T-helper 1 cell (primary cell): ENCODE results near the gene SNX33.
"Not testable (repeated sequence)": the region's sequence is repeated elsewhere in the genome, so short reads cannot be mapped to it uniquely, and the experiment has no call there.

Experiments used
- DNase-seq, 5 donors: peaks; one replicate each; pipeline ENCODE4 v3.0.0-alpha.2; 2012 to 2020

SNX33 gene

GRCh38 chr15:75703440-75704262 is 55.9 kb downstream of the SNX33 start:
- DNase-seq, result not testable (repeated sequence)

DNA sequence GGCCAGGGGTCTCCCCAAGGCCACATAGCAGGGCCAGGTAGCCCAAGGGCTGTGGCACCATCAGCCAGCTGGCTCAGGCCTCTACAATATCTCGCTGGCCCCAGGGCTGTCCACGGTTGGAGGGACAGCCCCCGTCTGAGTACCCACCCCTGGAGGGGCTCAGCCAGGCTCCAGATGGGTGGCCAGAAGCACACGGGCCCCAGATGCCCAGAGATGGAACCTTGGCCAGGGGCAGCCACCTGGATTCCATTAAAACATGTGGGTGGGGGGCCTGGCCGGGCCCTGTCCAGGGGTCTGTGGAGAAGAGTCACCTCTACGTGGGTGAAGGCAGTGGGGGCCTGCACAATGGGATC is 56.5 kb downstream of the SNX33 start:
- DNase-seq, result no peak

GRCh38 chr15:75704618-75705017 is 56.9 kb downstream of the SNX33 start:
- DNase-seq, result no peak

GRCh38 chr15:75705375-75705774 is 57.7 kb downstream of the SNX33 start:
- DNase-seq, result not testable (repeated sequence)

DNA sequence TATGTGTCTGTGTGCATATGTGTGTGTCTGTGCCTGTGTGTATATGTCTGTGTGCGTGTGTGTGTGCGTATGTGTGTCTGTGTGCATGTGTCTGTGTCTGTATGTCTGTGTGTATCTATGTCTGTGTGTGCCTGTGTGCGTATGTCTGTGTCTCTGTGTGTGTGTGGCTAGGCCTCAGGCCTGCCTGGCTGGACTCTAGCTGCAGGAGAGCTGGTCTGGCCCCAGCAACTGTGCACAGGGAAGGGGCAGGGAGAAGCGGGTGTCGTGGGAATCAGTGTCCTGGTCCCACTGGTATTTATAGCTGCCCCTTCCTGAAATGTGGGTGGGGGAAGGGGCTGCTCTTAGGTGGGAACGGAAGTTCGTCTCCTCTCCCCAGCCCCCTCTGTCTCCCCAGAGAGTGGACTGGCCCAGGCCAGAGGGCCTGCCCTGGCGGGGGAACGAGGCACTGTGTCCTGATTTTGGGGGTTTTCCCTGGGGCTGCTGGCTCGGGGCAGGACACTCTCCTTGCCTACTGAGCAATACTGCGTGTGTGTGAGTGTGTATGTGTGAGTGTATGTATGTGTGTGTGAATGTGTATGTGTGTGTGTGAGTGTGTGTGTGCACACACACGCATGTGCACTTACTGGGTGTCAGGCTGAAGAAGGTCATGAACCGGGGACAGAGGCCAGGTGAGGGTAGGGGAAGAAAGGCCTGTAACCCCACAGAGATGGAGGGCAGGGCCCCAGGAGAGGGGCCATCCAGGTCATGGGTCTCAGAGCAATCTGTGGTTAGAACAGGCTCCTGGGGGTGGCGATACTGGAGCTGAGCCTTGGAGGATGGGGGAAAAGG is 58.4 kb downstream of the SNX33 start:
- DNase-seq, result no peak

- no peak for DNase-seq
Observed at GRCh38 chr15:75706682-75706954, 58.9 kb downstream of the SNX33 start.

- not testable (repeated sequence) for DNase-seq
Observed at GRCh38 chr15:75709458-75709857, 61.7 kb downstream of the SNX33 start.

DNA sequence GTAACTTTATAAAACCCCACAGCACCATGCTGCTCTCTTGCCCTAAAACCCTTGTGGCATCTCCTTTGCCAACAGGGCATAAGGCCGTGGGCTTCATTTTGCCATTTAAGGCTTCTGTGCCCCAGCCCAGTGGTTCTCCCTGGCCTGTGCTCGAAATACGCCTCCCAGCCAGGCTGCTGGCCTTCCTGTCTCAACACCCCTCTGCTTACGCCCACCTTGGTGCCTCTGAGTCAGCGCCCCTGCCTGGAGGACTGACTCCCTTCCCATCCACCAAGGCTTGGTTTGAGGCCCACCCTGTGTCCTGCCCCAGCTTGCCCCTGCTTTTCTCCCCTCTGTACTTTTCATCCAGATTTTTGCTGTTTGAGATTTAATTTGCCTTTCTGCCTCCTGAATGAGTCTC is 63.2 kb downstream of the SNX33 start:
- DNase-seq, result not testable (repeated sequence)

DNA sequence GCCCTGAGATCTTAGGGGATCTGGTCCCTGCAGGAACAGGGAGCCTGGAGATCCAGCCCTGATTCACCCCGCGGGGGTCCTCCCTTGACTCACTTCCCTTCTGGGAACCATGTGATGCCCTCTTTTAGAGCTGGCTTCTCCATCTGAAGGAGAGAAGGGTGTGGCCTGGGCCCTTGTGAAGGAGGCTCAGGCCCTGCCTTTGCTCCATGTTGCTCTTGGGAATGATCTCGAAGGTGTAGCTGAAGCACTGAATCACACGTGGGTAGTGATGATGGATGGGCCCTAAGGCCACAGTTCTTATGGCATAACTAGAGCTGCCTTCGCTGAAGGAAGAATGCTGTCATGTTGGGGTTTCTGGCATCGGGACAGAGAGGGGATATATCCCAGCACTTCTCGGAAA is 63.8 kb downstream of the SNX33 start:
- not testable (repeated sequence) for DNase-seq
